Smooth muscle cell (in vitro differentiated cells): ENCODE data around the gene IFFO2. TPM values are rescaled to one million over a fixed set of nuclear protein-coding genes. Genes with fewer than 3 reads are reported as not detected.

ENCODE experiments used
- DNase-seq: peaks from one replicate; lab custom pipeline; 2025; ENCODE audit not compliant: unreplicated experiment; lab: John Stamatoyannopoulos, UW
- H2AFZ ChIP-seq: fragments of 200-600 bp; sonication (generic); 2 replicates; pipeline ENCODE4 v1.6.0; 2016; ENCODE audit warnings: antibody characterized with exemption, low read depth, mild to moderate bottlenecking
- H3F3A ChIP-seq: fragments of 200-600 bp; sonication (generic); 2 replicates; pipeline ENCODE4 v1.6.0; 2017; ENCODE audit warnings: antibody characterized with exemption, low read depth
- H3K27ac ChIP-seq: fragments of 200-600 bp; sonication (generic); 2 replicates; pipeline ENCODE4 v1.5.1; 2016; ENCODE audit warnings: low read depth, mild to moderate bottlenecking
- H3K27me3 ChIP-seq: fragments of 200-600 bp; sonication (generic); 2 replicates; pipeline ENCODE4 v1.6.1; 2016; ENCODE audit warnings: low read depth, mild to moderate bottlenecking
- H3K36me3 ChIP-seq: fragments of 200-600 bp; sonication (generic); 2 replicates; pipeline ENCODE4 v1.5.1; 2016; ENCODE audit warnings: low read depth
- H3K4me1 ChIP-seq: fragments of 200-600 bp; sonication (generic); 2 replicates; pipeline ENCODE4 v1.5.1; 2016; ENCODE audit warnings: low read depth
- H3K4me2 ChIP-seq: fragments of 200-600 bp; sonication (generic); 2 replicates; pipeline ENCODE4 v1.6.0; 2016; ENCODE audit warnings: mild to moderate bottlenecking
- H3K4me3 ChIP-seq: fragments of 200-600 bp; sonication (generic); 2 replicates; pipeline ENCODE4 v1.5.1; 2016; ENCODE audit warnings: mild to moderate bottlenecking
- H3K79me2 ChIP-seq: fragments of 200-600 bp; sonication (generic); 2 replicates; pipeline ENCODE4 v1.6.0; 2016; ENCODE audit warnings: low read depth, mild to moderate bottlenecking
- H3K9ac ChIP-seq: fragments of 200-600 bp; sonication (generic); 2 replicates; pipeline ENCODE4 v1.6.0; 2016; ENCODE audit warnings: low read depth
- H3K9me3 ChIP-seq: fragments of 200-600 bp; sonication (generic); replicated peaks from 2 replicates; pipeline ENCODE4 v1.5.1; 2016; ENCODE audit warnings: low read depth
- H4K20me1 ChIP-seq: fragments of 200-600 bp; sonication (generic); 2 replicates; pipeline ENCODE4 v1.6.0; 2016; ENCODE audit warnings: low read depth
- CTCF ChIP-seq: fragments of 200-600 bp; sonication (generic); IDR thresholded peaks from 2 replicates; pipeline ENCODE4 v1.5.1; 2017; ENCODE audit warnings: borderline replicate concordance, mild to moderate bottlenecking, antibody characterized with exemption; ENCODE audit not compliant: insufficient read depth, poor library complexity, severe bottlenecking
- WGBS: methylation state at CpG from one replicate; pipeline ENCODE4 v1.1.7; 2016; ENCODE audit warnings: low lambda C conversion rate; 5-methylcytosine and 5-hydroxymethylcytosine counted together
- polyA plus RNA-seq: library from polyadenylated mRNA; unstranded; fragments of >200 nt; fragmentation: Nextera tagmentation; extraction: Ambion mirVana; gene quantifications from 2 replicates; pipeline ENCODE4 v1.2.1, GENCODE V29; 2016
- total RNA-seq: library from RNA; depleted of rRNA; stranded (reverse); fragments of >200 nt; gene quantifications from 2 replicates; pipeline ENCODE4 v1.2.3, GENCODE V29; 2014

The IFFO2 gene
- total and polyA plus RNA-seq, 2 experiments from 2014 or later = 5.7 to 19.1 TPM

GRCh38 chr1:18920931-18921330 lies 35.5 kb downstream of the IFFO2 start:
- no peak for DNase-seq
- no peaks in the 10 kb centered on the region for H3K36me3 ChIP-seq
- H3K27me3 ChIP-seq = no peaks in the 10 kb centered on the region
- H3K4me2 ChIP-seq = no peak overlapping the region
- H2AFZ ChIP-seq = no peak overlapping the region
- H3K4me3 ChIP-seq = no peak overlapping the region
- H3K4me1 ChIP-seq = peaks cover 25% of the 10 kb centered on the region
- H3K9ac ChIP-seq = no peak overlapping the region
- TF ChIP-seq CTCF = no peak
- no peak overlapping the region for H3K27ac ChIP-seq
- H3K79me2 ChIP-seq = peaks cover 64% of the 10 kb centered on the region
- WGBS = 97% methylated on average over 7 of the region's 7 CpGs
- no peaks in the 10 kb centered on the region for H3K9me3 ChIP-seq
- peaks cover 39% of the 10 kb centered on the region for H4K20me1 ChIP-seq
- H3F3A ChIP-seq = peaks cover 15% of the 10 kb centered on the region

DNA sequence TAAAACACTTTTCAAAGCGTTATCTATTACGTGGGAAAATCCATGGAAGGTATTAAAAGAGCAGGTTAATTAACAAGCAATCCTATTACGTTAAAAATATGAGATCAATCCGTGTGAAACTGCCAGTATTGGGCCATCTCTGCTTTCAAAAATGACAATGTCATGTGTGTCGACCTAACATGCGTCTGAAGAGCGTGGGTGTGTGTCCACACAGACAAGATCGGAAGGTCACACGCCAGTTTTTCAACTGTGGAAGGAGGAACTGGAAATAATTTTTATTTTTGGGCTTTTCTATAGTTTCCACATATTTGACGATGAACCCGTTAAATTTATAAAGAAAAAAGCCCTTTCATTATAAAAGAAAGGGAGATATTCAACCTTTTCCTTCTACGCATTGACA lies 36.5 kb downstream of the IFFO2 start:
- no peak overlapping the region for H2AFZ ChIP-seq
- no peak for DNase-seq
- no peak overlapping the region for H3K27ac ChIP-seq
- TF ChIP-seq CTCF = no peak
- WGBS = 95% methylated on average over 12 of the region's 12 CpGs
- no peak overlapping the region for H3K4me2 ChIP-seq
- peaks cover 39% of the 10 kb centered on the region for H4K20me1 ChIP-seq
- no peak overlapping the region for H3K4me3 ChIP-seq
- H3K9ac ChIP-seq = no peak overlapping the region
- peaks cover 15% of the 10 kb centered on the region for H3F3A ChIP-seq
- H3K27me3 ChIP-seq = no peaks in the 10 kb centered on the region
- peaks cover 25% of the 10 kb centered on the region for H3K4me1 ChIP-seq
- H3K79me2 ChIP-seq = peaks cover 56% of the 10 kb centered on the region
- H3K36me3 ChIP-seq = no peaks in the 10 kb centered on the region
- H3K9me3 ChIP-seq = no peaks in the 10 kb centered on the region

DNA sequence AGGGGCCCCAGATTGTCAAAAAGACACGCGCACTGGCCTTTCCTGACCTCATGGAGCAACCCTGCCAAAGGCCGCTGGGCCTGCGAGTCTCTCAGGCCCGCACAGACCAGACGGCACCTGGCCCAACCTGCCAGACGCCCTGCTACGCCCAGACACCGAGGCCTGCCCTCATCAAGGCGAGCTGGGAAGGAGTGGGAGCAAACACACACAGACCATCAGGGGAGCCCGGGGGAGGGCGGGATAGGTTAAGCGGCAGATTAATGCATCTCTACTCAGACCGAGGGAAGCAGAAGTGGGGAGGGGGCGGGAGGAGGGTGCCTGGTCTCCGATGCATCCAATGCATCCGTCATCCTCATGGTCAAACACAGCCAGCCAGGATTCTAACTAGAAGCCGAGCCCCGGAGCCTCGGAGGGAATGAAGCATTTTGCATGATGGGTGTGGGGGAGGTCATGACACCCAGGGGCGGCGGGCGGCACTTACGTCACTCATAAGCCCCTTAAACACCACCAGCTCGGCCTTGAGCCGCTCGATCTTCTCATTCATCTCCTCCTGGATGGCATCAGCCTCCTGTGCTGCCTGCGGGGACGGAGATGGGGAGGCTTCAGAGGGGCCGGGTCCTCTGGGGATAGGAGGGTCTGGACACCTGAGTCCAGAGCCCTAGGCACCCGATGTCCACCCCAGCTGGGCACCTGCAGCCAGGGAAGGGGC lies 37.1 kb downstream of the IFFO2 start:
- Histone ChIP-seq H3K4me2 (no peak overlapping the region), H3K27ac (no peak overlapping the region), H3K4me1 (peaks cover 25% of the 10 kb centered on the region), H4K20me1 (peaks cover 39% of the 10 kb centered on the region), H3K9me3 (no peaks in the 10 kb centered on the region), H2AFZ (no peak overlapping the region), H3K36me3 (no peaks in the 10 kb centered on the region), H3F3A (peaks cover 11% of the 10 kb centered on the region), H3K9ac (no peak overlapping the region), H3K27me3 (no peaks in the 10 kb centered on the region), H3K4me3 (no peak overlapping the region), H3K79me2 (peaks cover 50% of the 10 kb centered on the region)
- DNase-seq = no peak
- 82% methylated on average over 31 of the region's 31 CpGs for WGBS
- no peak for TF ChIP-seq CTCF

GRCh38 chr1:18918417-18918816 lies 38.1 kb downstream of the IFFO2 start:
- Histone ChIP-seq H3K27ac (no peak overlapping the region), H3F3A (peaks cover 4% of the 10 kb centered on the region), H3K9ac (no peak overlapping the region), H2AFZ (no peak overlapping the region), H3K36me3 (no peaks in the 10 kb centered on the region), H3K9me3 (no peaks in the 10 kb centered on the region), H3K79me2 (peaks cover 42% of the 10 kb centered on the region), H3K4me3 (no peak overlapping the region), H4K20me1 (peaks cover 41% of the 10 kb centered on the region), H3K4me2 (no peak overlapping the region), H3K27me3 (no peaks in the 10 kb centered on the region), H3K4me1 (peaks cover 15% of the 10 kb centered on the region)
- 97% methylated on average over 10 of the region's 14 CpGs for WGBS
- TF ChIP-seq CTCF = no peak
- no peak for DNase-seq
